ENCODE data around the gene TRAPPC3.

The TRAPPC3 gene

DNA sequence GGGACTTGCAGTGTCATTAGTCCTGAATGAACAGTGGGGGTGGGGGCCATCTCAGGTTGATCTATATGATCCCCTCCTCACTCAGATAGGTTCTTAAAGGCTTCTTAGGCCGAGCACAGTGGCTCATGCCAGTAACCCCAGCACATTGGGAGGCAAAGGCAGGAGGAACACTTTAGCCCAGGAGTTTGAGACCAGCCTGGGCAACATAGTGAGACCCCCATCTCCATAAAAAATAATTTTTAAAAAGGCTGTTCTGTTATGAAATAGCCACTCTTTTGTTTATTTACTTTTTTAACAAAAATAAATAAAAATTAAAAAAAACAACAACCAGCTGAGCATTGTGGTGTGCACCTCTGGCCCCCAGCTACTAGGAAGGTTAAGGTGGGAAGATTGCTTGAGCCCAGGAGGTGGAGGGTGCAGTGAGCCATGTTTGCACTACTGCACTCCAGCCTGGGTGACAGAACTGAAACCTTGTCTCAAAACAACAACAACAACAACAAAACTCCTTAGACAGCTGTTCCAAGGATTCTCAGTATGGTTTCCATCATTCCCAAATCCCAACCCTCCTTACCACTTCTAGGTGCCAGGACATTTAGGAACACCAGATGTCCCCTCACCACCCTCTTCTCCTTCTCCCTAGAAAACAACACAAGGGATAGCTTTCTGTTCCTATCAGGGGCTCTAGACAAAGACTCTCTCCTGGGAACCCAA lies 2.0 kb upstream of the TRAPPC3 start:
- Histone ChIP-seq H3K4me2 (peak overlapping the region; percentile 83), H2AFZ (ENCODE audit: low read depth) (peak overlapping the region; percentile 32), H3K4me1 (ENCODE audit: low read depth, poor library complexity, severe bottlenecking) (peaks cover 46% of the 10 kb centered on the region), H3K4me3 (IDR thresholded peaks at IDR 0.05; ENCODE audit: insufficient read depth, low read depth, low read length) (no peak overlapping the region), H3K27ac (peak overlapping the region; percentile 97), H3K36me3 (ENCODE audit: insufficient read depth) (no peaks in the 10 kb centered on the region), H4K20me1 (ENCODE audit: insufficient read depth) (no peaks in the 10 kb centered on the region), H3K9ac (peak overlapping the region; percentile 85; the same call in 1 of the 2 replicates), H3K79me2 (ENCODE audit: insufficient read depth, low read depth) (peaks cover 35% of the 10 kb centered on the region), H3K27me3 (ENCODE audit: insufficient read depth, low read depth) (no peaks in the 10 kb centered on the region)
- TF ChIP-seq, protein P1, sequence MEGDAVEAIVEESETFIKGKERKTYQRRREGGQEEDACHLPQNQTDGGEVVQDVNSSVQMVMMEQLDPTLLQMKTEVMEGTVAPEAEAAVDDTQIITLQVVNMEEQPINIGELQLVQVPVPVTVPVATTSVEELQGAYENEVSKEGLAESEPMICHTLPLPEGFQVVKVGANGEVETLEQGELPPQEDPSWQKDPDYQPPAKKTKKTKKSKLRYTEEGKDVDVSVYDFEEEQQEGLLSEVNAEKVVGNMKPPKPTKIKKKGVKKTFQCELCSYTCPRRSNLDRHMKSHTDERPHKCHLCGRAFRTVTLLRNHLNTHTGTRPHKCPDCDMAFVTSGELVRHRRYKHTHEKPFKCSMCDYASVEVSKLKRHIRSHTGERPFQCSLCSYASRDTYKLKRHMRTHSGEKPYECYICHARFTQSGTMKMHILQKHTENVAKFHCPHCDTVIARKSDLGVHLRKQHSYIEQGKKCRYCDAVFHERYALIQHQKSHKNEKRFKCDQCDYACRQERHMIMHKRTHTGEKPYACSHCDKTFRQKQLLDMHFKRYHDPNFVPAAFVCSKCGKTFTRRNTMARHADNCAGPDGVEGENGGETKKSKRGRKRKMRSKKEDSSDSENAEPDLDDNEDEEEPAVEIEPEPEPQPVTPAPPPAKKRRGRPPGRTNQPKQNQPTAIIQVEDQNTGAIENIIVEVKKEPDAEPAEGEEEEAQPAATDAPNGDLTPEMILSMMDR (conservative IDR thresholded peaks at IDR 0.05; ENCODE audit: low read depth, low read length), result no peak

DNA sequence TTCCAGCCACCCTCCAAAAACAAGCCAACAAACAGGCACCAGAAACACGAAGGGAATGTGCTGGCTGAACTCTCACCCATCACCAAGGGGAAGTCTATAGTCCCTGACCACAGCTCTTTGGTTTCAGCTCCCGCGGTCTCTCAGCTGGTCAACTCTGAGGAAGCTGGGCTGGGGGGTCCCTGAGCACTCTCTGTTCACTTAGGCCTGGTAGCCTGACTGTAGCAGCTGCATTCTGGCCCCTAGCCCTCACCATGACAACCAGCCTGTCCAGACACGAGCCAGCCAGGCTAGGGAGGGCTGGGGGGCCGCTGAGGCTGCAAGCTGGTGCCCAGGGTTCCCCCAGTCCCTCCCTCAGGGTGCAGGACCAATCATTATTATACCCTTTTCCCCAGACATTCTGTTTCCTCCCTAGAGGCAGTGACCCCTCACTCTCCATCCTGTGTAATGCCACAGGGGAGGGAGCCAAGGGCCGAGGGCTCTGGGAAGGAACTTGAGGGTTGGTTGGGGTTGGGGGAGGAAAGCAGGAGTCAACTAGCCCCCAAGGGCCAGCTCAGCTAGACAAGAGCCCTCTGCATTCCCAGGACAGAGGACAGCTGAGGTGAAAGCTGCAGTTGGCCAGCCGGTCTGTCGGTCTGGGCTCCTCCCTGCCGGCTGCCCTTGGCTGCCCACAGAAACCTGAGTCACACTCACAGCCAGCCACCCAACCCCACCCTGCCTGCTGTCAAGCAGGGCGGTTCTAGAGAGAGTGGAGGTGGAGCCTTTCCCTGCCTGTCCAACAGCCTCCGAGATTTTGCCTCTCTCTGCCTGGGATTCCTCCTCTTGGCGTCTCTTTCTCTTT lies 1.2 kb upstream of the TRAPPC3 start:
- H3K79me2 ChIP-seq (ENCODE audit: insufficient read depth, low read depth), result peaks cover 37% of the 10 kb centered on the region
- peak overlapping the region; percentile 83 for H3K4me2 ChIP-seq
- peak overlapping the region; percentile 32 for H2AFZ ChIP-seq (ENCODE audit: low read depth)
- peak overlapping the region; percentile 23 for H3K4me3 ChIP-seq (IDR thresholded peaks at IDR 0.05; ENCODE audit: insufficient read depth, low read depth, low read length)
- peaks cover 46% of the 10 kb centered on the region for H3K4me1 ChIP-seq (ENCODE audit: low read depth, poor library complexity, severe bottlenecking)
- H3K9ac ChIP-seq, result peak overlapping the region; percentile 85
- H3K27me3 ChIP-seq (ENCODE audit: insufficient read depth, low read depth), result no peaks in the 10 kb centered on the region
- no peaks in the 10 kb centered on the region for H3K36me3 ChIP-seq (ENCODE audit: insufficient read depth)
- TF ChIP-seq, protein P1 (conservative IDR thresholded peaks at IDR 0.05; ENCODE audit: low read depth, low read length), result no peak
- peak overlapping the region; percentile 97 for H3K27ac ChIP-seq
- H4K20me1 ChIP-seq (ENCODE audit: insufficient read depth), result no peaks in the 10 kb centered on the region

DNA sequence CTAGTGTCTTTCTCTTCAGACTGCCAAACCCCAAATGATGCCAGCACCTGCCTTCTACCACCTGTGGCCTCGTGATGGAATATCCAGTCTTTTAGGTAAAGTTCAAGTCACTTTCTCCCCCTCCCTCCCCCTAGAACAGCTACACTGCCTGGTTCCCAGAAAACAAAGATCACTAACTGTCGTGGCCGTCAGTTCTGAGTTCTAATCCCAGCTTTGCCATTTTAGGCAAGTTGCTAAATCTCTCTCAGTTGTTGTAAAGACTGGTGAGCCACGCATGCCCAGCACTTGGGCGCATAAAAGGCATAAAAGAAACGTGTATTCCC lies 648 bp upstream of the TRAPPC3 start:
- H2AFZ ChIP-seq (ENCODE audit: low read depth), result peak overlapping the region; percentile 32
- TF ChIP-seq, protein P1 (conservative IDR thresholded peaks at IDR 0.05; ENCODE audit: low read depth, low read length), result no peak
- H3K36me3 ChIP-seq (ENCODE audit: insufficient read depth), result no peaks in the 10 kb centered on the region
- peaks cover 42% of the 10 kb centered on the region for H3K4me1 ChIP-seq (ENCODE audit: low read depth, poor library complexity, severe bottlenecking)
- no peaks in the 10 kb centered on the region for H3K27me3 ChIP-seq (ENCODE audit: insufficient read depth, low read depth)
- H3K9ac ChIP-seq, result peak overlapping the region; percentile 85
- H3K27ac ChIP-seq, result peak overlapping the region; percentile 97
- peaks cover 36% of the 10 kb centered on the region for H3K79me2 ChIP-seq (ENCODE audit: insufficient read depth, low read depth)
- H4K20me1 ChIP-seq (ENCODE audit: insufficient read depth), result no peaks in the 10 kb centered on the region
- H3K4me3 ChIP-seq (IDR thresholded peaks at IDR 0.05; ENCODE audit: insufficient read depth, low read depth, low read length), result peak overlapping the region; percentile 23
- peak overlapping the region; percentile 83 for H3K4me2 ChIP-seq

DNA sequence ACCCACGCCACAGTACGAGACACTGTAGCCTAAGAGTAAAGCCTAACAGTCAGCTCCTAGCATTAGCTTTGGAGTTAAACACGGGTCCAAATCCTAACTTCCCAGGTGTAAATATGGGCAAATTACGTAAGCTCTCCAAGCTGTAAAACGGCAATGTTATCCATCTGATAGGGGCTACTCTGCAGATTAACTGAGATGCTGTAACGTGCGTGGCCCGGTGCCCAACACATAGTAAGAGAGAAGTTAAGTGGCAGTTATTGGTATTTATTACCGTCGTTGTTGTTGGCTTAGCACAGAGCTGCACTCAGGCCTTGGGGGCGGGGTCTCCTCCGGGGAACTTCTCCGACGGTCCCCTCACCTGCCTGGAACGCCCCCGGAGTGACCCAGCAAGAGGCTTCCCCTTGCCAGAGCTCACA lies 457 bp downstream of the TRAPPC3 start:
- Histone ChIP-seq H3K4me3 (IDR thresholded peaks at IDR 0.05; ENCODE audit: insufficient read depth, low read depth, low read length) (peak overlapping the region; percentile 16), H4K20me1 (ENCODE audit: insufficient read depth) (no peaks in the 10 kb centered on the region), H2AFZ (ENCODE audit: low read depth) (peak overlapping the region; percentile 88), H3K27me3 (ENCODE audit: insufficient read depth, low read depth) (no peaks in the 10 kb centered on the region), H3K36me3 (ENCODE audit: insufficient read depth) (no peaks in the 10 kb centered on the region), H3K27ac (peak overlapping the region; percentile 97), H3K4me2 (peak overlapping the region; percentile 100), H3K9ac (peak overlapping the region; percentile 85), H3K79me2 (ENCODE audit: insufficient read depth, low read depth) (peaks cover 37% of the 10 kb centered on the region), H3K4me1 (ENCODE audit: low read depth, poor library complexity, severe bottlenecking) (peaks cover 37% of the 10 kb centered on the region)
- TF ChIP-seq, protein P1 (conservative IDR thresholded peaks at IDR 0.05; ENCODE audit: low read depth, low read length), result no peak

All from KMS-11 (cell line).